Subcutaneous adipose tissue (tissue), 4 donors: ENCODE measurements around the gene CAPN12. TPM values are rescaled to one million over a fixed set of nuclear protein-coding genes. Genes with fewer than 3 reads are reported as not detected.

ENCODE experiments used
- CTCF ChIP-seq: fragments of 450-650 bp; IDR thresholded peaks from one replicate; pipeline ENCODE4 v1.5.1; 2016; ENCODE audit warnings: low read depth, mild to moderate bottlenecking, control low read depth, antibody characterized with exemption, moderate library complexity
- total RNA-seq, 4 donors: library from RNA; depleted of rRNA; stranded (reverse); fragments of >200 nt; gene quantifications; one replicate each; pipeline ENCODE4 v1.1.0, GENCODE V29; 2016

The CAPN12 gene
- total RNA-seq, 4 donors from 2014 or later: 0.57 to 1.8 (median 0.68) TPM; not detected in 1

GRCh38 chr19:38682195-38682867 lies 61.9 kb downstream of the CAPN12 start:
- no peak for TF ChIP-seq CTCF

Other genes starting within 250 kb of the CAPN12 start
- gene MAP4K1, start 126.5 kb downstream of the CAPN12 start, total RNA-seq: 1 to 10 TPM; 2.3 to 7.1 (median 5.1) TPM
- gene EIF3K, start 125.3 kb downstream of the CAPN12 start, total RNA-seq: 100 to 1,000 TPM; 405 to 531 (median 443) TPM
- gene ACTN4, start 96.8 kb downstream of the CAPN12 start, total RNA-seq: 100 to 1,000 TPM; 179 to 258 (median 186) TPM
- gene LGALS7, start 29.0 kb upstream of the CAPN12 start, total RNA-seq: not detected
- gene LGALS7B, start 44.7 kb upstream of the CAPN12 start, total RNA-seq: not detected
- 1 to 10 TPM in 3 of 4 donors, not detected in 1; 1.9 to 4.5 (median 4.4) TPM for gene LGALS4, start 68.5 kb upstream of the CAPN12 start, total RNA-seq
- gene ECH1, start 87.3 kb upstream of the CAPN12 start, total RNA-seq: 100 to 1,000 TPM; 103 to 333 (median 136) TPM
- 100 to 1,000 TPM; 109 to 161 (median 141) TPM for gene HNRNPL, start 105.5 kb upstream of the CAPN12 start, total RNA-seq
- 10 to 100 TPM in 1 of 4 donors, 1 to 10 TPM in 3; 3.6 to 11.0 (median 4.6) TPM for gene RINL, start 133.8 kb upstream of the CAPN12 start, total RNA-seq
- gene SIRT2, start 155.1 kb upstream of the CAPN12 start, total RNA-seq: 100 to 1,000 TPM in 1 of 4 donors, 10 to 100 TPM in 3; 45.7 to 103 (median 64.9) TPM
- gene NFKBIB, start 155.5 kb upstream of the CAPN12 start, total RNA-seq: 10 to 100 TPM in 3 of 4 donors, 1 to 10 TPM in 1; 6.5 to 24.3 (median 16.5) TPM
- 1 to 10 TPM in 1 of 4 donors, not detected in 3; 4.1 TPM for gene CCER2, start 167.7 kb upstream of the CAPN12 start, total RNA-seq
- gene SARS2, start 186.3 kb upstream of the CAPN12 start, total RNA-seq: 10 to 100 TPM in 2 of 4 donors, 1 to 10 TPM in 2; 3.7 to 18.8 (median 10.0) TPM
- 10 to 100 TPM; 10.1 to 26.0 (median 23.0) TPM for gene MRPS12, start 186.5 kb upstream of the CAPN12 start, total RNA-seq
- 10 to 100 TPM; 12.6 to 88.7 (median 53.1) TPM for gene FBXO17, start 231.3 kb upstream of the CAPN12 start, total RNA-seq